ENCODE data around the gene NTSR1.
A peak's percentile ranks its signal among the peaks of the same experiment; 100 is the strongest.

The NTSR1 gene

GRCh38 chr20:62768234-62768546, 59.6 kb downstream of the NTSR1 start:
- Histone ChIP-seq H3K27ac (peak overlapping the region in 3 of 11 experiments; percentile 28 to 53 (median 47); a peak in 2 of 22 replicates), H3K36me3 (no peaks in the 10 kb centered on the region), H3K4me1 (peaks cover 23 to 87% (median 69%) of the 10 kb centered on the region in 10 experiments), H3K4me3 (no peak overlapping the region), H4K20me1 (no peaks in the 10 kb centered on the region), H3K9me3 (replicated peaks in 1 of 11) (no peaks in the 10 kb centered on the region), H3K9ac (peak overlapping the region in 1 of 11 experiments; percentile 50; a peak in 1 of 22 replicates), H3K4me2 (peak overlapping the region in 8 of 11 experiments; percentile 14 to 59 (median 50); a peak in 14 of 22 replicates), H3K27me3 (no peaks in the 10 kb centered on the region)
- no peak for TF ChIP-seq Cebpa-rat (IDR thresholded peaks at IDR 0.05)

DNA sequence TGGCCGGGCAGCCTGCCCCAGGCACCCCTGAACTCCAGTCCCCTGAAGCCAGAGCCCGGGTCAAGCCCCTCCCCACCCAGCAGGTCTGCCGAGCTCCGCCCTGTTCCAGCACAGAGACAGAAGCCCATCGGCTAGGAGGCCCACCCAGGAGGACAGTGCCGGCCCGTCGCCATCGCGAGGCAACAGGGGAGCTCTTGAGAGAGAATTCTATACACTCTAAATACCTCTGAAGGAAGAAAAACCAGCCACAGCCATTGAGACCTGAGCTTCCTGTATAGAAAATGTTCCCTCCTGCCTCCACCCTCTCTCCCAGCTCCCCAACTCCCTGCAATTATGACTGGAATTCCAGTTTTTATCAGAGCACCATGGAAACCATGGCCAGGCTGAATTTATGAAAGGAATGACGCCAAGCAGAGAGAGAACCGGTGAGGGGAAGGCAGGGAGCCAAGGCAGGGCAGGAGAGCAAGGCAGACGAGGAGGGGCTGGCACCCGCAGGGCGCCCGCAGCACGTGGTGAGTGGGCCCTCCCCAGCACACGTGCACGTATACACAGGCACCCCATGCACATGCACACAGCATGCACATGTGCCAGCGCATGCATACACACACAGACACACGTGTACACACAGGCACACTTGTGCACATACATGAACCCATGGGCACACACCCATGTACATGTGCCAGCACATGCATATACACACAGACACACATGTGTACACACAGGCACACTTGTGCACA, 60.1 kb downstream of the NTSR1 start:
- no peak overlapping the region for H3K9ac ChIP-seq
- no peak for TF ChIP-seq Cebpa-rat (IDR thresholded peaks at IDR 0.05)
- no peaks in the 10 kb centered on the region for H3K36me3 ChIP-seq
- no peaks in the 10 kb centered on the region for H4K20me1 ChIP-seq
- H3K27me3 ChIP-seq = no peaks in the 10 kb centered on the region
- peak overlapping the region in 1 of 11 experiments; percentile 47; a peak in 1 of 22 replicates for H3K27ac ChIP-seq
- H3K4me3 ChIP-seq = no peak overlapping the region
- H3K9me3 ChIP-seq (replicated peaks in 1 of 11) = no peaks in the 10 kb centered on the region
- peak overlapping the region in 8 of 11 experiments; percentile 14 to 59 (median 50); a peak in 11 of 22 replicates for H3K4me2 ChIP-seq
- peaks cover 27 to 92% (median 74%) of the 10 kb centered on the region in 10 experiments for H3K4me1 ChIP-seq

- H4K20me1 ChIP-seq = no peaks in the 10 kb centered on the region
- TF ChIP-seq Cebpa-rat (IDR thresholded peaks at IDR 0.05) = no peak
- H3K36me3 ChIP-seq = no peaks in the 10 kb centered on the region
- H3K4me2 ChIP-seq = peak overlapping the region in 4 of 11 experiments; percentile 52 to 92 (median 87); a peak in 2 of 22 replicates
- peaks cover 35 to 97% (median 82%) of the 10 kb centered on the region in 10 experiments for H3K4me1 ChIP-seq
- H3K27ac ChIP-seq = no peak overlapping the region
- no peaks in the 10 kb centered on the region for H3K27me3 ChIP-seq
- H3K9ac ChIP-seq = no peak overlapping the region
- no peak overlapping the region for H3K4me3 ChIP-seq
- H3K9me3 ChIP-seq (replicated peaks in 1 of 11) = no peaks in the 10 kb centered on the region
These were observed 60.9 kb downstream of the NTSR1 start for GRCh38 chr20:62769346-62770071.

DNA sequence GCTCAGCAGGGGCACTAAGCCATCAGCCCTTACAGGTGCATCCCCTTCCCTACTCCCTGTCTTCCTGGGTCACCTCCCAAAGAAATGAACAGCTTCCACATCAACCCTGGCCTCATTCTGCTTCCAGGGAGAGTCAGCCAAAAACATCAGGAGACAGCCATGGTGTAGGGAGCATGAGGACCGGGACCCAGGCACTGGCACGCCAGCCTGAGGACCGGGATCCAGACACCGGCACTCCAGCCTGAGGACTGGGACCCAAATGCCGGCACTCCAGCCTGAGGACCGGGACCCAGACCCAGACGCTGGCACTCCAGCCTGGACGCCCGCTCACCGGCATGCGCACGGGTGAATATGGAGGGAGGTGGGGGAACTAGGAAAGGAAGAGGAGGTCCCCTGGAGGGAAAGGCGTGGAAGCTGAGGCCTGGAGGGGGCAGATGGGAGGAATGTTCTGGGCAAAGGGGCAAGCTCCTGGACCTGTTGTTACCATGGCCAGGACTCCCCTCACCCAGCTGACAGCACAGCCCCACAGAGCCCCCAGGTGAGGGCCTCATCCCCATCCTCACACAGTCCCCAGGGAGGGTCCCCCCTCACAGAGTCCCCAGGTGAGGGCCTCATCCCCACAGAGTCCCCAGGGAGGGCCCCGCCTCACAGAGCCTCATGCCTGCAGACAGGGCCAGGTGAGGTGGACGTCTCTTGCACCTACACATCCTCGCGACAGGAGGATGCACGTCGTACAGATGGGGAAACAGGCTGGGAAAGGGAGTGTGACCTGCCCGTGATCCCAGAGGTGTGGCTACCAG, 61.7 kb downstream of the NTSR1 start:
- Histone ChIP-seq H3K27me3 (no peaks in the 10 kb centered on the region), H3K36me3 (no peaks in the 10 kb centered on the region), H3K4me1 (peaks cover 43 to 97% (median 85%) of the 10 kb centered on the region in 10 experiments), H3K27ac (no peak overlapping the region), H4K20me1 (no peaks in the 10 kb centered on the region), H3K4me3 (no peak overlapping the region), H3K9ac (0 out of 22 replicates have a peak overlapping the region, but pooled peaks of 1 of the 11 experiments have one; percentile 6), H3K4me2 (peak overlapping the region in 10 of 11 experiments; percentile 33 to 92 (median 81); a peak in 17 of 22 replicates), H3K9me3 (replicated peaks in 1 of 11) (no peaks in the 10 kb centered on the region)
- TF ChIP-seq Cebpa-rat (IDR thresholded peaks at IDR 0.05) = no peak

GRCh38 chr20:62770916-62771315, 62.3 kb downstream of the NTSR1 start:
- Histone ChIP-seq H3K27me3 (no peaks in the 10 kb centered on the region), H3K27ac (no peak overlapping the region), H3K9ac (0 out of 22 replicates have a peak overlapping the region, but pooled peaks of 1 of the 11 experiments have one; percentile 6), H3K36me3 (no peaks in the 10 kb centered on the region), H3K9me3 (replicated peaks in 1 of 11) (no peaks in the 10 kb centered on the region), H4K20me1 (no peaks in the 10 kb centered on the region), H3K4me3 (no peak overlapping the region), H3K4me2 (peak overlapping the region; percentile 33 to 92 (median 77); a peak in 18 of 22 replicates), H3K4me1 (peaks cover 49 to 97% (median 87%) of the 10 kb centered on the region in 10 experiments)
- no peak for TF ChIP-seq Cebpa-rat (IDR thresholded peaks at IDR 0.05)

GRCh38 chr20:62771396-62772102, 62.9 kb downstream of the NTSR1 start:
- Histone ChIP-seq H3K4me2 (peak overlapping the region; percentile 63 to 98 (median 85)), H3K4me1 (peaks cover 56 to 98% (median 89%) of the 10 kb centered on the region in 10 experiments)

DNA sequence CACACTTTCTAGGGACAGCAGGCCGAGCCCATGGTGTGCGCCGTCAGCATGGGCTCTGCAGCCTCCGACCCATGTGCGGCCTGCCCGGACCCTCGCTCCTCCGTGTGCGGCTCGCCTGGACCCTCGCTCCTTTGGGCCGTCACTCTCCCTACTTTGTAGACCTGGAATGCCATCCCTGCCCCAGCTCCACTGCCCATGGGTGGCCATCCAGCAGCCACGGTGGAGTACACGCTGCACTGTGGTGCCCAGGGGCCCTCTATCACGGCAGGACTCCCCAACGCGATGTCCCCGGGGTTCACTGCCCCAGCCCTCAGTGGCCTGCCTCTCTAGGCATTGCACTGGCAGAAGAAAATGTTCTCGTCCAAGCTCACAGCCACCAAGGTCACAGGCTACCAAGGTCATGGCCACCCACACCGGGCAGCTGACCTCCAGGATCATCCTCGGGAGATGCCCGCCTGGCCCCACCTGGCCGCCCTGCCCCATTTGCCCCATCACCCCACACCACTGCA, 63.5 kb downstream of the NTSR1 start:
- H4K20me1 ChIP-seq = no peaks in the 10 kb centered on the region
- no peak for TF ChIP-seq Cebpa-rat (IDR thresholded peaks at IDR 0.05)
- peak overlapping the region; percentile 63 to 98 (median 85) for H3K4me2 ChIP-seq
- H3K27ac ChIP-seq = peak overlapping the region in 6 of 11 experiments; percentile 23 to 42 (median 32); a peak in 7 of 22 replicates
- no peak overlapping the region for H3K4me3 ChIP-seq
- peaks cover 59 to 97% (median 88%) of the 10 kb centered on the region in 10 experiments for H3K4me1 ChIP-seq
- H3K36me3 ChIP-seq = no peaks in the 10 kb centered on the region
- peaks cover 0 to 1% (median 0%) of the 10 kb centered on the region in 11 experiments; a peak in 1 of 22 replicates for H3K9me3 ChIP-seq (replicated peaks in 1 of 11)
- peak overlapping the region in 4 of 11 experiments; percentile 15 to 52 (median 34); a peak in 5 of 22 replicates for H3K9ac ChIP-seq
- H3K27me3 ChIP-seq = no peaks in the 10 kb centered on the region

More at GRCh38 chr20:62771396-62772102, 62.9 kb downstream of the NTSR1 start:
- Histone ChIP-seq H4K20me1 (no peaks in the 10 kb centered on the region), H3K27ac (peak overlapping the region in 2 of 11 experiments; percentile 33 to 42; a peak in 1 of 22 replicates), H3K4me3 (no peak overlapping the region), H3K27me3 (no peaks in the 10 kb centered on the region), H3K9ac (peak overlapping the region in 3 of 11 experiments; percentile 6 to 52 (median 11); a peak in 2 of 22 replicates), H3K9me3 (replicated peaks in 1 of 11) (no peaks in the 10 kb centered on the region), H3K36me3 (no peaks in the 10 kb centered on the region)
- TF ChIP-seq Cebpa-rat (IDR thresholded peaks at IDR 0.05) = no peak

DNA sequence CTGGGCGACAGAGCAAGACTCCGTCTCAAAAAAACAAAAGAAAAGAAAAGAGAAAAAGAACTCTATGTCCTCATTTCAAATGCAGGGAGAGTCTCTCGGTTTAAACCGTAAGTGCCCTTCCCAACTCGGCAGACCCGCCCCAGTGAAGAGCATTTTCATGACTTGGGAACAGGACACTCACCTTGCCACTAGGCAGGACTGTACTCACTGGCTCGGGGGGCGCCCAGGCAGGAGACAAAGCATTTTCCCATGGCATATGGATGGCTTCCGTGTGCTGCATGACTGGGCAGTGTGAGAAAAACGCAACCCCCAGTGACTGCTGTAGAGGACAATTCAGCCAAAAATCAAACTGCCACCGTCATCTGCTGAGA, 64.0 kb downstream of the NTSR1 start:
- H3K4me1 ChIP-seq = peaks cover 63 to 98% (median 89%) of the 10 kb centered on the region in 10 experiments
- H3K9me3 ChIP-seq (replicated peaks in 1 of 11) = peaks cover 0 to 6% (median 0%) of the 10 kb centered on the region in 11 experiments; a peak in 1 of 22 replicates
- no peak overlapping the region for H3K4me3 ChIP-seq
- no peak for TF ChIP-seq Cebpa-rat (IDR thresholded peaks at IDR 0.05)
- H4K20me1 ChIP-seq = no peaks in the 10 kb centered on the region
- no peaks in the 10 kb centered on the region for H3K36me3 ChIP-seq
- peak overlapping the region in 4 of 11 experiments; percentile 15 to 52 (median 28); a peak in 6 of 22 replicates for H3K9ac ChIP-seq
- no peaks in the 10 kb centered on the region for H3K27me3 ChIP-seq
- H3K4me2 ChIP-seq = peak overlapping the region; percentile 63 to 98 (median 85)
- peak overlapping the region in 5 of 11 experiments; percentile 25 to 42 (median 33); a peak in 8 of 22 replicates for H3K27ac ChIP-seq
